Suprapubic skin (tissue), 4 donors: ENCODE results near the gene MOCS1. TPM values are rescaled to one million over a fixed set of nuclear protein-coding genes. Genes with fewer than 3 reads are reported as not detected.

ENCODE experiments used
- DNase-seq, 2 donors: peaks; one replicate each; pipeline ENCODE4 v3.0.0-alpha.2; 2019; ENCODE audit warnings: low spot score in 2 of 2
- H3K27ac ChIP-seq: fragments of 200-600 bp; sonication (generic); one replicate; pipeline ENCODE4 v1.5.1; 2019
- H3K27me3 ChIP-seq: fragments of 200-600 bp; sonication (generic); one replicate; pipeline ENCODE4 v1.5.1; 2019
- H3K36me3 ChIP-seq: fragments of 200-600 bp; sonication (generic); one replicate; pipeline ENCODE4 v1.5.1; 2019
- H3K4me1 ChIP-seq: fragments of 200-600 bp; sonication (generic); one replicate; pipeline ENCODE4 v1.5.1; 2019
- H3K4me3 ChIP-seq: fragments of 200-600 bp; sonication (generic); one replicate; pipeline ENCODE4 v1.5.1; 2019; ENCODE audit warnings: mild to moderate bottlenecking
- H3K9me3 ChIP-seq: fragments of 200-600 bp; sonication (generic); one replicate; pipeline ENCODE4 v1.5.1; 2019
- CTCF ChIP-seq, 2 donors: fragments of 200-600 bp in 1 of 2; fragments of 450-650 bp in 1 of 2; sonication (generic) in 1 of 2; IDR thresholded peaks; one replicate each; pipeline ENCODE4 v1.5.1; 2016 to 2019; ENCODE audit warnings: antibody characterized with exemption in 2 of 2, mild to moderate bottlenecking in 1 of 2, moderate library complexity in 1 of 2
- EP300 ChIP-seq: sonication (generic); formaldehyde crosslinking; IDR thresholded peaks from one replicate; pipeline ENCODE4 v1.6.1; 2017; ENCODE audit warnings: antibody characterized with exemption
- POLR2A ChIP-seq, 2 donors: fragments of 450-650 bp; IDR thresholded peaks; one replicate each; pipeline ENCODE4 v1.6.1; 2017; ENCODE audit warnings: antibody characterized with exemption in 2 of 2, mild to moderate bottlenecking in 2 of 2, moderate library complexity in 2 of 2
- POLR2AphosphoS5 ChIP-seq, 3 donors: sonication (generic); formaldehyde crosslinking; IDR thresholded peaks; one replicate each; pipeline ENCODE4 v1.6.1; 2017; ENCODE audit warnings: antibody characterized with exemption in 3 of 3
- WGBS: methylation state at CpG from one replicate; pipeline ENCODE4 v1.1.5; 2018; 5-methylcytosine and 5-hydroxymethylcytosine counted together
- total RNA-seq, 4 donors: library from RNA; depleted of rRNA; stranded (reverse); fragments of >200 nt; gene quantifications; one replicate each; pipeline ENCODE4 v1.1.0, GENCODE V29; 2016

Gene MOCS1
- total RNA-seq, 4 donors from 2014 or later = 4.2 to 13.8 (median 10.2) TPM

- peaks cover 14% of the 10 kb centered on the region for H3K36me3 ChIP-seq
- H3K27me3 ChIP-seq = no peaks in the 10 kb centered on the region
- DNase-seq = no peak
- TF ChIP-seq EP300 (no peak), POLR2AphosphoS5 (IDR thresholded peaks at IDR 0.05) (no peak), POLR2A (IDR thresholded peaks at IDR 0.05) (no peak), CTCF (IDR thresholded peaks at IDR 0.05) (no peak)
- no peaks in the 10 kb centered on the region for H3K9me3 ChIP-seq
- H3K4me3 ChIP-seq = no peak overlapping the region
- H3K4me1 ChIP-seq = peaks cover 5% of the 10 kb centered on the region
- H3K27ac ChIP-seq = no peak overlapping the region
- 75% methylated on average over 3 of the region's 3 CpGs for WGBS
Measured at GRCh38 chr6:39917981-39918380, 16.3 kb downstream of the MOCS1 start.

- no peaks in the 10 kb centered on the region for H3K9me3 ChIP-seq
- H3K27me3 ChIP-seq = no peaks in the 10 kb centered on the region
- peaks cover 20% of the 10 kb centered on the region for H3K36me3 ChIP-seq
- no peak overlapping the region for H3K27ac ChIP-seq
- 80% methylated on average over 4 of the region's 4 CpGs for WGBS
- DNase-seq = peak in 1 of 2 donors; percentile 35
- no peaks in the 10 kb centered on the region for H3K4me1 ChIP-seq
- no peak overlapping the region for H3K4me3 ChIP-seq
- TF ChIP-seq EP300 (no peak), POLR2AphosphoS5 (IDR thresholded peaks at IDR 0.05) (no peak), POLR2A (IDR thresholded peaks at IDR 0.05) (no peak), CTCF (IDR thresholded peaks at IDR 0.05) (no peak)
Measured at GRCh38 chr6:39917329-39917728, 16.9 kb downstream of the MOCS1 start.

GRCh38 chr6:39915866-39916265 lies 18.4 kb downstream of the MOCS1 start:
- no peak overlapping the region for H3K4me3 ChIP-seq
- no peak for TF ChIP-seq POLR2A (IDR thresholded peaks at IDR 0.05)
- TF ChIP-seq CTCF (IDR thresholded peaks at IDR 0.05) = no peak
- no peaks in the 10 kb centered on the region for H3K4me1 ChIP-seq
- no peaks in the 10 kb centered on the region for H3K27me3 ChIP-seq
- H3K9me3 ChIP-seq = no peaks in the 10 kb centered on the region
- no peak overlapping the region for H3K27ac ChIP-seq
- DNase-seq = peak in 1 of 2 donors; percentile 57
- peaks cover 27% of the 10 kb centered on the region for H3K36me3 ChIP-seq
- WGBS = 100% methylated on average over 4 of the region's 5 CpGs

GRCh38 chr6:39914239-39914638 lies 20.0 kb downstream of the MOCS1 start:
- no peaks in the 10 kb centered on the region for H3K9me3 ChIP-seq
- H3K27ac ChIP-seq = no peak overlapping the region
- TF ChIP-seq EP300 = no peak
- TF ChIP-seq CTCF (IDR thresholded peaks at IDR 0.05) = no peak
- TF ChIP-seq POLR2AphosphoS5 (IDR thresholded peaks at IDR 0.05) = no peak
- TF ChIP-seq POLR2A (IDR thresholded peaks at IDR 0.05) = no peak
- DNase-seq = peak in 1 of 2 donors; percentile 45
- no peaks in the 10 kb centered on the region for H3K4me1 ChIP-seq
- peaks cover 27% of the 10 kb centered on the region for H3K36me3 ChIP-seq
- no peaks in the 10 kb centered on the region for H3K27me3 ChIP-seq
- H3K4me3 ChIP-seq = no peak overlapping the region
- 98% methylated on average over 3 of the region's 3 CpGs for WGBS

GRCh38 chr6:39913391-39913916 lies 20.8 kb downstream of the MOCS1 start:
- no peaks in the 10 kb centered on the region for H3K9me3 ChIP-seq
- TF ChIP-seq POLR2A (IDR thresholded peaks at IDR 0.05) = no peak
- no peak for TF ChIP-seq EP300
- no peak for TF ChIP-seq CTCF (IDR thresholded peaks at IDR 0.05)
- no peak for TF ChIP-seq POLR2AphosphoS5 (IDR thresholded peaks at IDR 0.05)
- peak in 1 of 2 donors; percentile 68 for DNase-seq
- no peaks in the 10 kb centered on the region for H3K27me3 ChIP-seq
- H3K27ac ChIP-seq = no peak overlapping the region
- no peak overlapping the region for H3K4me3 ChIP-seq
- peaks cover 27% of the 10 kb centered on the region for H3K36me3 ChIP-seq
- H3K4me1 ChIP-seq = no peaks in the 10 kb centered on the region
- 91% methylated on average over 12 of the region's 12 CpGs for WGBS
